Motor neuron (in vitro differentiated cells): ENCODE measurements around the gene PFKFB3. TPM values are rescaled to one million over a fixed set of nuclear protein-coding genes. Genes with fewer than 3 reads are reported as not detected.
"Not testable (repeated sequence)": the region's sequence is repeated elsewhere in the genome, so short reads cannot be mapped to it uniquely, and the experiment has no call there.

ENCODE experiments used
- ATAC-seq, 8 experiments: fragments of 200-7000 bp; cut with Tn5 transposase; replicated peaks in 6 of 8; 2 replicates each; pipeline ENCODE4 v1.8.0; 2021; ENCODE audit warnings: mild to moderate bottlenecking in 8 of 8, moderate library complexity in 8 of 8
- H3K27ac ChIP-seq, 2 donors: fragments of 250-450 bp; sonication (Bioruptor Pico); 2 replicates each; pipeline ENCODE4 v1.9.0; 2021; ENCODE audit warnings: antibody characterized with exemption in 2 of 2, mild to moderate bottlenecking in 2 of 2, moderate library complexity in 1 of 2
- H3K4me1 ChIP-seq, 2 donors: fragments of 250-450 bp; sonication (Bioruptor Pico); replicated peaks in 1 of 2; 2 replicates each; pipeline ENCODE4 v1.6.1; 2021; ENCODE audit warnings: antibody characterized with exemption in 2 of 2, mild to moderate bottlenecking in 2 of 2, moderate library complexity in 1 of 2
- H3K4me3 ChIP-seq, 5 donors: fragments of 250-450 bp; sonication (Bioruptor Pico); 2 replicates each; pipeline ENCODE4 v1.9.0; 2021; ENCODE audit warnings: antibody characterized with exemption in 5 of 5, mild to moderate bottlenecking in 5 of 5, moderate library complexity in 4 of 5
- WGBS, 10 experiments: fragments of 450-650 bp; shearing (Covaris generic); methylation state at CpG; one replicate each; pipeline ENCODE4 v1.0.0; 2022; 5-methylcytosine and 5-hydroxymethylcytosine counted together
- in situ Hi-C, 9 experiments: fragments of 400-800 bp; cut with MboI; loops; one replicate each; pipeline ENCODE4 v1.15.0; 2021; ENCODE audit warnings: low sequenced_read_pairs in 9 of 9, low pct_unique_long_range_greater_than_20kb in 2 of 9; ENCODE audit not compliant: unreplicated experiment in 9 of 9
- total RNA-seq, 8 experiments: library from RNA; unstranded; fragments of 300-600 nt; gene quantifications; 2 replicates each; pipeline versions ENCODE4 v1.2.3 to v1.2.4, GENCODE V29; 2022

Gene PFKFB3
- total RNA-seq, 8 experiments from 2014 or later, result 32.4 to 80.6 (median 46.6) TPM

- ATAC-seq, result no peak
- in situ Hi-C loops, result no loop called here
- WGBS, 10 experiments, result 68 to 100% (median 95%) methylated on average over 1 to 6 of the region's 9 CpGs; no CpG with 5 or more reads in 2 of the 10 experiments
- Histone ChIP-seq H3K4me3 (no peak overlapping the region), H3K27ac (no peak overlapping the region), H3K4me1 (no peaks in the 10 kb centered on the region)
Observed at GRCh38 chr10:6237199-6237530, 34.4 kb downstream of the PFKFB3 start.

- ATAC-seq, in situ Hi-C loops, H3K4me1 ChIP-seq, H3K27ac ChIP-seq, H3K4me3 ChIP-seq: not testable (repeated sequence)
- WGBS, 10 experiments, result 45 to 100% (median 90%) methylated on average over 2 to 6 of the region's 6 CpGs; no CpG with 5 or more reads in 5 of the 10 experiments
Observed at GRCh38 chr10:6238587-6239212, 36.0 kb downstream of the PFKFB3 start.

- WGBS, 10 experiments, result 0 to 100% (median 84%) methylated on average over 1 to 13 of the region's 15 CpGs; no CpG with 5 or more reads in 3 of the 10 experiments
- Histone ChIP-seq H3K27ac (no peak overlapping the region), H3K4me1 (no peaks in the 10 kb centered on the region), H3K4me3 (no peak overlapping the region)
- in situ Hi-C loops, result no loop called here
- ATAC-seq, result peak; percentile 64 to 100 (median 93)
Observed at GRCh38 chr10:6239213-6239991, 36.7 kb downstream of the PFKFB3 start.

- WGBS, 10 experiments, result 95 to 100% (median 99%) methylated on average over 1 to 16 of the region's 16 CpGs; no CpG with 5 or more reads in 3 of the 10 experiments
- Histone ChIP-seq H3K4me3 (no peak overlapping the region), H3K27ac (no peak overlapping the region), H3K4me1 (no peaks in the 10 kb centered on the region)
- no peak for ATAC-seq
- in situ Hi-C loops, result no loop called here
Observed at GRCh38 chr10:6240254-6240653, 37.5 kb downstream of the PFKFB3 start.

- WGBS, 10 experiments, result 36 to 100% (median 72%) methylated on average over 1 to 6 of the region's 6 CpGs
- Histone ChIP-seq H3K27ac (no peak overlapping the region), H3K4me1 (peaks cover 0 to 4% of the 10 kb centered on the region in 2 donors), H3K4me3 (no peak overlapping the region)
- in situ Hi-C loops, result no loop called here
- ATAC-seq, result no peak
Observed at GRCh38 chr10:6242089-6242488, 39.4 kb downstream of the PFKFB3 start.

- H3K4me3 ChIP-seq, result no peak overlapping the region
- H3K27ac ChIP-seq, result no peak overlapping the region
- H3K4me1 ChIP-seq, result peaks cover 0 to 9% of the 10 kb centered on the region in 2 donors
- ATAC-seq, result no peak
- in situ Hi-C loops, result no loop called here
- 58 to 100% (median 84%) methylated on average over 1 to 7 of the region's 7 CpGs; no CpG with 5 or more reads in 1 of the 10 experiments for WGBS, 10 experiments
Observed at GRCh38 chr10:6244510-6244909, 41.8 kb downstream of the PFKFB3 start.

- peaks cover 0 to 9% of the 10 kb centered on the region in 2 donors for H3K4me1 ChIP-seq
- no peak overlapping the region for H3K4me3 ChIP-seq
- WGBS, 10 experiments, result 47 to 93% (median 80%) methylated on average over 3 to 10 of the region's 11 CpGs
- no peak overlapping the region for H3K27ac ChIP-seq
- ATAC-seq, result no peak
- in situ Hi-C loops, result no loop called here
Observed at GRCh38 chr10:6247041-6247712, 44.4 kb downstream of the PFKFB3 start.

GRCh38 chr10:6248908-6249307 lies 46.2 kb downstream of the PFKFB3 start:
- ATAC-seq, H3K27ac ChIP-seq, H3K4me1 ChIP-seq, in situ Hi-C loops, H3K4me3 ChIP-seq: not testable (repeated sequence)
- whole genome bisulfite sequencing, 10 experiments, result 85 to 100% (median 94%) methylated on average over 1 to 7 of the region's 8 CpGs; no CpG with 5 or more reads in 2 of the 10 experiments

GRCh38 chr10:6249698-6250097 lies 47.0 kb downstream of the PFKFB3 start:
- WGBS, 10 experiments, result 13 to 100% (median 89%) methylated on average over 1 of the region's 1 CpG; no CpG with 5 or more reads in 5 of the 10 experiments
- ATAC-seq, result peak in 3 of 8 experiments; percentile 27 to 86 (median 68)
- in situ Hi-C loops, result no loop called here
- no peak overlapping the region for H3K4me3 ChIP-seq
- peaks cover 0 to 9% of the 10 kb centered on the region in 2 donors for H3K4me1 ChIP-seq
- H3K27ac ChIP-seq, result no peak overlapping the region

- ATAC-seq, result no peak
- in situ Hi-C loops, result no loop called here
- WGBS, 10 experiments, result 57 to 96% (median 75%) methylated on average over 1 to 6 of the region's 6 CpGs; no CpG with 5 or more reads in 3 of the 10 experiments
- H3K4me1 ChIP-seq, result peaks cover 0 to 9% of the 10 kb centered on the region in 2 donors
- H3K27ac ChIP-seq, result no peak overlapping the region
- no peak overlapping the region for H3K4me3 ChIP-seq
Observed at GRCh38 chr10:6250745-6251144, 48.0 kb downstream of the PFKFB3 start.

GRCh38 chr10:6254201-6254600 lies 51.5 kb downstream of the PFKFB3 start:
- no peak overlapping the region for H3K4me3 ChIP-seq
- H3K27ac ChIP-seq, result no peak overlapping the region
- H3K4me1 ChIP-seq, result no peaks in the 10 kb centered on the region
- WGBS, 10 experiments, result 80 to 100% (median 100%) methylated on average over 1 to 6 of the region's 8 CpGs; no CpG with 5 or more reads in 1 of the 10 experiments
- in situ Hi-C loops, result no loop called here
- ATAC-seq, result no peak

GRCh38 chr10:6255548-6256061 lies 52.9 kb downstream of the PFKFB3 start:
- no peak for ATAC-seq
- Histone ChIP-seq H3K4me1 (no peaks in the 10 kb centered on the region), H3K27ac (no peak overlapping the region), H3K4me3 (no peak overlapping the region)
- in situ Hi-C loops, result no loop called here
- WGBS, 10 experiments, result 73 to 100% (median 94%) methylated on average over 1 to 14 of the region's 19 CpGs; no CpG with 5 or more reads in 2 of the 10 experiments

- in situ Hi-C loops, result no loop called here
- no peak for ATAC-seq
- Histone ChIP-seq H3K4me1 (no peaks in the 10 kb centered on the region), H3K4me3 (no peak overlapping the region), H3K27ac (no peak overlapping the region)
- WGBS, 10 experiments, result 33 to 94% (median 83%) methylated on average over 1 to 6 of the region's 8 CpGs; no CpG with 5 or more reads in 1 of the 10 experiments
Observed at GRCh38 chr10:6256439-6256838, 53.7 kb downstream of the PFKFB3 start.
